GM23338 (cell line): ENCODE data around the gene BARX1. TPM values are rescaled to one million over a fixed set of nuclear protein-coding genes. Genes with fewer than 3 reads are reported as not detected.

Source experiments
- ATAC-seq: fragments of 200-7000 bp; cut with Tn5 transposase; 3 replicates; pipeline ENCODE4 v1.9.1; 2020
- DNase-seq: peaks from one replicate; pipeline ENCODE4 v3.0.0-alpha.2; 2015; ENCODE audit warnings: low spot score
- H2AFZ ChIP-seq: fragments of 200-600 bp; sonication (generic); 2 replicates; pipeline ENCODE4 v1.8.0; 2016; ENCODE audit warnings: antibody characterized with exemption, mild to moderate bottlenecking, moderate library complexity
- H3F3A ChIP-seq: fragments of 200-600 bp; sonication (generic); replicated peaks from 2 replicates; pipeline ENCODE4 v1.8.0; 2017; ENCODE audit warnings: antibody characterized with exemption, mixed run types, low read depth
- H3K27ac ChIP-seq: fragments of 200-600 bp; sonication (generic); 2 replicates; pipeline ENCODE4 v1.6.1; 2016; ENCODE audit warnings: low read depth
- H3K27me3 ChIP-seq: fragments of 200-600 bp; sonication (generic); 2 replicates; pipeline ENCODE4 v1.8.0; 2016; ENCODE audit warnings: mild to moderate bottlenecking, mixed run types, moderate library complexity; ENCODE audit not compliant: insufficient read depth
- H3K36me3 ChIP-seq: fragments of 200-600 bp; sonication (generic); 2 replicates; pipeline ENCODE4 v1.8.0; 2016; ENCODE audit warnings: mild to moderate bottlenecking; ENCODE audit not compliant: insufficient read depth
- H3K4me1 ChIP-seq: fragments of 200-600 bp; sonication (generic); 2 replicates; pipeline ENCODE4 v1.8.0; 2016; ENCODE audit warnings: mild to moderate bottlenecking, moderate library complexity; ENCODE audit not compliant: insufficient read depth
- H3K4me2 ChIP-seq: fragments of 200-600 bp; sonication (generic); 2 replicates; pipeline ENCODE4 v1.7.1; 2017; ENCODE audit warnings: mixed run types
- H3K4me3 ChIP-seq: fragments of 200-600 bp; sonication (generic); 2 replicates; pipeline ENCODE4 v1.6.1; 2016; ENCODE audit warnings: mixed run types
- H3K79me2 ChIP-seq: fragments of 200-600 bp; sonication (generic); replicated peaks from 2 replicates; pipeline ENCODE4 v1.8.0; 2017; ENCODE audit warnings: mild to moderate bottlenecking; ENCODE audit not compliant: insufficient read depth
- H3K9me2 ChIP-seq: fragments of 200-600 bp; sonication (generic); 2 replicates; pipeline ENCODE4 v1.8.0; 2017; ENCODE audit not compliant: insufficient read depth
- H4K20me1 ChIP-seq: fragments of 200-600 bp; sonication (generic); replicated peaks from 2 replicates; pipeline ENCODE4 v1.8.0; 2017; ENCODE audit warnings: mild to moderate bottlenecking; ENCODE audit not compliant: insufficient read depth
- H3K27ac Mint-ChIP-seq: 2 replicates; pipeline ENCODE4 v1.8.0; 2020; ENCODE audit warnings: inconsistent platforms, mild to moderate bottlenecking, moderate library complexity, mixed read lengths
- H3K27me3 Mint-ChIP-seq: 3 replicates; pipeline ENCODE4 v1.8.0; 2022; ENCODE audit warnings: low read depth, mild to moderate bottlenecking, moderate library complexity, mixed read lengths, inconsistent platforms; ENCODE audit not compliant: insufficient read depth, poor library complexity
- H3K36me3 Mint-ChIP-seq: 3 replicates; pipeline ENCODE4 v1.8.0; 2021; ENCODE audit warnings: low read depth, mild to moderate bottlenecking, inconsistent platforms, moderate library complexity, mixed read lengths
- H3K4me1 Mint-ChIP-seq: 3 replicates; pipeline ENCODE4 v1.8.0; 2020; ENCODE audit warnings: mild to moderate bottlenecking, inconsistent platforms, mixed read lengths
- H3K4me3 Mint-ChIP-seq: 3 replicates; pipeline ENCODE4 v1.8.0; 2021; ENCODE audit warnings: moderate library complexity, mild to moderate bottlenecking, inconsistent platforms, mixed read lengths
- H3K9me3 Mint-ChIP-seq: 3 replicates; pipeline ENCODE4 v1.8.0; 2020; ENCODE audit warnings: moderate library complexity, mild to moderate bottlenecking, inconsistent platforms, mixed read lengths
- CREB1 ChIP-seq: fragments of 250-450 bp; sonication (Bioruptor Pico); IDR thresholded peaks from 2 replicates; pipeline ENCODE4 v1.5.0; 2020; ENCODE audit warnings: low read depth, mild to moderate bottlenecking, moderate library complexity
- CTCF ChIP-seq, 2 experiments: fragments of 200-600 bp in 1 of 2; sonication (generic) in 1 of 2; conservative IDR thresholded peaks; 2 replicates each; pipeline versions ENCODE4 v1.5.1 to v1.6.1; 2016 to 2017; ENCODE audit warnings: antibody characterized with exemption in 2 of 2, low read depth in 2 of 2, mild to moderate bottlenecking in 2 of 2, moderate library complexity in 1 of 2
- EZH2 ChIP-seq: fragments of 200-600 bp; sonication (generic); IDR thresholded peaks from one replicate; pipeline ENCODE4 v1.8.0; 2017; ENCODE audit warnings: antibody characterized with exemption, mild to moderate bottlenecking, low read depth; ENCODE audit not compliant: unreplicated experiment
- EZH2phosphoT487 ChIP-seq: fragments of 200-600 bp; sonication (generic); IDR thresholded peaks from one replicate; pipeline ENCODE4 v1.8.1; 2018; ENCODE audit warnings: antibody characterized with exemption; ENCODE audit not compliant: unreplicated experiment
- JUNB ChIP-seq: IDR thresholded peaks from one replicate; pipeline ENCODE4 v1.6.1; 2016; ENCODE audit warnings: antibody characterized with exemption; ENCODE audit not compliant: unreplicated experiment
- NANOG ChIP-seq: IDR thresholded peaks from 2 replicates; pipeline ENCODE4 v1.6.1; 2016; ENCODE audit warnings: antibody characterized with exemption, borderline replicate concordance
- POLR2AphosphoS5 ChIP-seq: IDR thresholded peaks from 2 replicates; pipeline ENCODE4 v1.6.1; 2016; ENCODE audit warnings: antibody characterized with exemption, low read depth
- STAT1 ChIP-seq: IDR thresholded peaks from one replicate; pipeline ENCODE4 v1.6.1; 2016; ENCODE audit warnings: antibody characterized with exemption; ENCODE audit not compliant: unreplicated experiment
- ZNF114 ChIP-seq: fragments of 250-450 bp; sonication (Bioruptor Pico); IDR thresholded peaks from 2 replicates; pipeline ENCODE4 v1.5.0; 2020; ENCODE audit warnings: mild to moderate bottlenecking, moderate library complexity
- long read RNA-seq: library from polyadenylated mRNA; unstranded; transcript quantifications from one replicate; pipeline ENCODE4 v2.0.0, GENCODE V29; 2020; ENCODE audit not compliant: unreplicated experiment
- polyA plus RNA-seq: library from polyadenylated mRNA; unstranded; fragments of >200 nt; fragmentation: Nextera tagmentation; extraction: Ambion mirVana; gene quantifications from 2 replicates; pipeline ENCODE4 v1.2.1, GENCODE V29; 2016
- total RNA-seq: library from RNA; depleted of rRNA; stranded (reverse); fragments of >200 nt; shearing (Covaris generic); gene quantifications from 2 replicates; pipeline ENCODE4 v1.2.3, GENCODE V29; 2014; rRNA removed

Gene BARX1
- total RNA-seq (1.6 and 2.1 TPM in 2 replicates), polyA plus RNA-seq (0.87 and 1.1 TPM in 2 replicates)
- long read RNA-seq, result 0 reads

GRCh38 chr9:93955111-93955980 is at the start of gene BARX1:
Gene BARX1, minus strand, starts transcription at chr9:93955355. Its CDS starts 209 bp downstream, at chr9:93955146.
- ATAC-seq (peak; percentile 3), DNase-seq (peak; percentile 87)
- Mint-ChIP-seq H3K36me3 (peaks cover 12% of the 10 kb centered on the region; the same call in 2 of the 3 replicates), H3K9me3 (peaks cover 20% of the 10 kb centered on the region), H3K27ac (no peak within 1 kb of the TSS), H3K27me3 (peaks cover 93% of the 10 kb centered on the region), H3K4me1 (peaks cover 46% of the 10 kb centered on the region), H3K4me3 (peak within 1 kb of the TSS; percentile 85)
- Histone ChIP-seq H3K27me3 (peaks cover 97% of the 10 kb centered on the region), H3K79me2 (no peaks in the 10 kb centered on the region), H3K9me2 (no peaks in the 10 kb centered on the region), H3K4me1 (peaks cover 57% of the 10 kb centered on the region), H3F3A (peaks cover 18% of the 10 kb centered on the region), H3K4me3 (peak within 1 kb of the TSS; percentile 77), H4K20me1 (peaks cover 13% of the 10 kb centered on the region; the same call in 1 of the 2 replicates), H3K4me2 (peak within 1 kb of the TSS; percentile 94), H3K27ac (no peak within 1 kb of the TSS), H3K36me3 (no peaks in the 10 kb centered on the region), H2AFZ (peak within 1 kb of the TSS; percentile 98)
- TF ChIP-seq NANOG, result no peak
- peak; percentile 32; the same call in 1 of the 2 replicates for TF ChIP-seq CREB1 (CRISPR knock-in tag)
- no peak for TF ChIP-seq POLR2AphosphoS5
- no peak for TF ChIP-seq ZNF114 (CRISPR knock-in tag)
- no peak for TF ChIP-seq JUNB
- TF ChIP-seq EZH2phosphoT487, result peak; percentile 62
- TF ChIP-seq EZH2, result peak; percentile 81

- TF ChIP-seq CTCF (conservative IDR thresholded peaks at IDR 0.05; ENCODE audit: low read depth in 2 of 2) (peak; percentile 80 to 85), STAT1 (no peak)
- H3K27me3 ChIP-seq, result no peaks in the 10 kb centered on the region
- peaks cover 4% of the 10 kb centered on the region; the same call in 2 of the 3 replicates for H3K4me1 Mint-ChIP-seq
Measured at GRCh38 chr9:94002316-94003140, 47.4 kb upstream of the BARX1 start.

More at GRCh38 chr9:94002316-94003140, 47.4 kb upstream of the BARX1 start:
- H3K4me3 Mint-ChIP-seq, result no peak overlapping the region
- H4K20me1 ChIP-seq, result no peaks in the 10 kb centered on the region
- H3F3A ChIP-seq, result no peaks in the 10 kb centered on the region
- H3K4me1 ChIP-seq, result no peaks in the 10 kb centered on the region
- H3K4me3 ChIP-seq, result no peak overlapping the region
- H3K27me3 Mint-ChIP-seq, result peaks cover 8% of the 10 kb centered on the region
- peak overlapping the region; percentile 60; the same call in 1 of the 2 replicates for H2AFZ ChIP-seq
- no peak overlapping the region for H3K27ac Mint-ChIP-seq
- H3K27ac ChIP-seq, result no peak overlapping the region
- H3K36me3 ChIP-seq, result no peaks in the 10 kb centered on the region
- no peak overlapping the region for H3K4me2 ChIP-seq
- peak; percentile 86 for DNase-seq
- H3K9me2 ChIP-seq, result no peaks in the 10 kb centered on the region
- no peaks in the 10 kb centered on the region; the same call in 2 of the 3 replicates for H3K36me3 Mint-ChIP-seq
- ATAC-seq, result peak; percentile 96
- no peaks in the 10 kb centered on the region for H3K79me2 ChIP-seq
- H3K9me3 Mint-ChIP-seq, result no peaks in the 10 kb centered on the region
